NCI-H2196 treated with DMSO at 0.1 percent for 48 hours (cell line): ENCODE measurements around the gene B4GALT3.

ENCODE experiments used
- DNase-seq: peaks from one replicate; lab custom pipeline; 2025; ENCODE audit not compliant: unreplicated experiment; lab: John Stamatoyannopoulos, UW

B4GALT3 gene

DNA sequence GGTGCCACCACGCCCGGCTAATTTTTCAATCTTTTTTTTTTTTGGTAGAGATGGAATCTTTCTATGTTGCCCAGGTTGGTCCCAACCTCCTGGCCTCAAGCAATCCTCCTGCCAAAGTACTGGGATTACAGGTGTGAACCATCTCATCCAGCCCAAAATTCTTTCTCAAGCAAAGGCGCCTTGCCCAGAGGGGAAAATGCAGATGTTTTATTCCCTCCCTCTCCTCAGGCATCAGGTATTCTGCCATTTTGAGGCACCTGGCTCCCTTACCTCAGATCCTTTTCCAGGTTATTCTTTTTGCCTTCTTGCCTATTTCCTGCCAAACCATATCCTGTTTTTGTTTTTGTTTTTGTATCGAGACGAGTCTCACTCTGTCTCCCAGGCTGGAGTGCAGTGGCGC lies 11.1 kb upstream of the B4GALT3 start:
- DNase-seq = no peak

DNA sequence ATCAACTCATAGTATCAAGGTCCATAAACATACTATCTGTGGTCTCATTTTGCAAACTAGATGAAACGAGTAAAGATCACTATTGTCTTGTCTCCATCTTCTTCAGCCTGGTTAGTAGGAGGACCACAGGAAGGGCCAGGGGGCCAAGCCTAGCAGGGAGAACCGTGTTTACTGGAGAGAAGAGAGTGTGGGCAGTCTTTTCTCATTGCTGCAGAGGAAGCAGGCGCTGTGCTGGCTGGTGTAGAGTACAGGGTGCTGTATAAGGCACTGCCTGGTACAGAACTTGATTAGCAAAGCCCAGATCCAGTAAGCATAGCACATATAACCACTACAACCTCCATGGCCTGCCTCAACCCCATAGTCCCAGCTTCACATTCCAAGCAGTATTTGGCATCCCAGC lies 10.0 kb upstream of the B4GALT3 start:
- DNase-seq = no peak

- DNase-seq = no peak
These were observed 8.5 kb upstream of the B4GALT3 start for GRCh38 chr1:161185732-161186311.

- no peak for DNase-seq
These were observed 8.0 kb upstream of the B4GALT3 start for GRCh38 chr1:161185282-161185682.

DNA sequence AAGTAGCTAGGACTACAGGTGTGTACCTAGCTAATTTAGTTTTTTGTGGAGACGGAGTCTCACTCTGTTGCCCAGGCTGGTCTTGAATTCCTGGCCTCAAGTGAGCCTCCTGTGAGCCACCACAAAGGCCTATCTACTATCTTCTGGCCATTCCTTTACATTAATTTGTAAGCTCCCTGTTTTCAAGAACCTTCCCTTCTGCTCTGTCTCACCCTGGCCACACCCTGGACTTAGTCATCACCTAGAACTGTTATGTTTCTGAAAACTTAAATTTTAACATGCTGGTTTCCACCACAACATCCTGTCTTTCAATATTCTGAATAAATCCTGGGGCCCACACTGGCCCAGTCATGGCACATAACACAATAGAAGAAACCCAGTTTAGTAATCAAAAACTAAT lies 4.9 kb upstream of the B4GALT3 start:
- no peak for DNase-seq

DNA sequence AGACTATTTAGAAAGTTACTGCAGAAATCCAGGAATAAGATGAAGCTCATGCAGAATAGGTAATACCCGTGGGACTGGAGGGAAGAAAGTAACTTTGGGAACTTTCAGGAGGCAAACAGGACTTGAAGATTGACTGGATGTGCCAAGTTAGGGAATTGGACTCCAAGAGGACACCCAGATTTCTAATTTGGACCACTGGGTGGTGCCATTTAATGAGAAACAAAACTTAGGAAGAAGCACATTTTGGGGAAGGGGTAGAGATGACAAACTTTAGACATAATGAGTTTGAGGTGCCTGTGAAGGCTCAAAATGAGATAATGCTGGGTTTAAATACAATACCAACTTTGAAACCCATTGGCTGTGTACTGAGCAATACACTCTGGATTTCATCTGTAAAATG lies 3.3 kb upstream of the B4GALT3 start:
- DNase-seq = no peak

DNA sequence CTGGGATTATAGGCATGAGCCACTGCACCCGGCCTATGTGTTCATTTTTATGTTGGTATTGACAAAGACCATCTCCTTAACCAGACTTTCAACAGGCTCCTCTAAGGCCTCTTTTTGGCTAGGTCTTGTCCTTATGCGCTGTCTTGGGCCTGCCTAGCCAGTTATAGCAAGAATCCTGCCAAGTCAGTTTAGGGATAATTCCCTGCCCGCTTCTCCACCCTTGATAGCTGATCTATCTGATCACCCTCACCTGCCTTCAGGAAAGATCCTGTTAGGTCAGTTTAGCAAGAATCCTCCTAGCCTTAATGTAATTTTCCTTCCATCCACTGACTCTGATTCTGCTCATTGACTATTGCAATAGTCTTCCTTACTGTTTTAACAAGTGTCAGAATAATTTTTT lies 2.4 kb upstream of the B4GALT3 start:
- no peak for DNase-seq

- no peak for DNase-seq
These were observed 583 bp upstream of the B4GALT3 start for GRCh38 chr1:161177936-161178244.

DNA sequence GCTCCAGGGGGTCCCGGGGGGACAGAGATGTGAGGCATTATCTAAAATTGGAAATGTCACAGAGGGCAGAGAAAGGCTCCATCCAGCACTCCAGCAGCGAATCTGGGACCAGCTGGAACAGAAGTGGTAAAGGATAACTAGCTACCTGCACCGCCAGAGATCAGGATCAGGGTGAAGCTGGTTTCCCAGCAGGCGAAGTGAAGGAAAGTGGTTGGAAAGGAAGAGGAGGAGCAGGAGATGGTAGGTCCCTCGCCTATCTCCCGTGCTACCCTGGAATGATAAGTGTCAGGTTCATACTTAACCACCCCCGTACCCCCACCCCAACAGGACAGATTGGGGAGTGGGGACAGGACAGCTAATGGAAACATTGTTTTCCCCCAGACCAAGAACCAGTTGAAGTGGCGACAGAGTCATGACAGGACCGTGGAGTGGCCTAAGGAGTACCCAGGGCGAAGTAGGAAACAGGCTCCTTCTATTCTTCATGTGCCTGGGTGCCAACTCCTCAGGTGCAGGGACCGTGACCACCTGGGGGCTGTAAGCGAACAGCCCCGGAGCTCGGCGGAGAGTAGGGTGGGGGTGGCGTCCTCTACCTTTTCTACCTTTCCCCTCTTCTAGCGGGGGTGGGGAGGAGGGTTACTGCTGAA lies 717 bp downstream of the B4GALT3 start:
- DNase-seq = no peak

DNA sequence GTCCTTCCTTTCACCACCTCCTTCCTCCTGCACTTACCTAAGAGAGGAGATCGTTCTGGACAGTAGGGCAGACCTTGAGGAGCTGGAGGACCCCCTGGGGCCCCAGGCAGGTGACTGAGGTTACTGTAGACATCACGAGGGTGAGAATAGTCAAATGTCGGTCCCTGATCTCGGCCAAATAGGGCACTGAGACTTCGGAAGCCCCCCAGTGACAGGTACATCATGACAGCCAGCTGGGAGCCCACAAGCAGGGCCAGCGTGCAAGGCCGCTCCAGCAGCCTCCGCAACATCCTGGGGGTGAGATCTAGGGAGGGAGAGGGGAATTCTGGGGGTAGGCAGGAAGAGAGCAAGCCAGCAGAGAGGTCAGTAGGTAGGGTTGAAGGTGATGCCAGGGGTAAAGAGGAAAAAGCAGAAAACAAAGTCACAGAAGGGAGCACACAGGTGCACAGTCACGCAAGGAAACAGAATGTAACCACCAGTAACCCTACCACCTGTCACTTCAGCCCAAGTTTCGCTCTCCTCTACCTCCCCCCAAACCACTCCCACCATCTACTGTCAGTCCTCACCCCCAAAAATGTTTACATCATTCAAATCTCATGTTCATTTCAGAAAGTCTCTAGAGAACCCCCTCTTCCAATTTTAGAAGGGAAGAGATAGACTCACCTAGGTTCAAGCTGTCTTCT lies 1.4 kb downstream of the B4GALT3 start:
- DNase-seq = no peak

GRCh38 chr1:161174911-161175310 lies 2.4 kb downstream of the B4GALT3 start:
- no peak for DNase-seq

DNA sequence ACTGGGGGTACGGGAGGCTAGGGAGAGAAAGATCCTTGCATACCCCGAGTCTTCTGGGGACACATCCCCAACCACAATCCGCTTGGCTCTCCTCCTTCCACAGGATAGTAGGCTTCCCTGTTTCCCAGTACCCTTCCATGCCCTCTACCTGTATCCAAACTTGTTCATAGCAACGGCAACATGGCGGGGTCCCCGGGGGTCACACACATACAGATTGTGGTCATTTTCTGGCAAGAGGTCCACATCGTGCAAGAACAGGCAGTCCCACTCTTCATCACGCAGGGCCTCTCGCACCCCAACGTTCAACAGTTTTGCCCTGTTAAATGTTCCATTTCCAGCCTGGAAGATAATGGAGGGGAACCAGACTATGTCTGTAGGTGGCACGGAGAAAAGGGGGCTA lies 3.6 kb downstream of the B4GALT3 start:
- DNase-seq = no peak

DNA sequence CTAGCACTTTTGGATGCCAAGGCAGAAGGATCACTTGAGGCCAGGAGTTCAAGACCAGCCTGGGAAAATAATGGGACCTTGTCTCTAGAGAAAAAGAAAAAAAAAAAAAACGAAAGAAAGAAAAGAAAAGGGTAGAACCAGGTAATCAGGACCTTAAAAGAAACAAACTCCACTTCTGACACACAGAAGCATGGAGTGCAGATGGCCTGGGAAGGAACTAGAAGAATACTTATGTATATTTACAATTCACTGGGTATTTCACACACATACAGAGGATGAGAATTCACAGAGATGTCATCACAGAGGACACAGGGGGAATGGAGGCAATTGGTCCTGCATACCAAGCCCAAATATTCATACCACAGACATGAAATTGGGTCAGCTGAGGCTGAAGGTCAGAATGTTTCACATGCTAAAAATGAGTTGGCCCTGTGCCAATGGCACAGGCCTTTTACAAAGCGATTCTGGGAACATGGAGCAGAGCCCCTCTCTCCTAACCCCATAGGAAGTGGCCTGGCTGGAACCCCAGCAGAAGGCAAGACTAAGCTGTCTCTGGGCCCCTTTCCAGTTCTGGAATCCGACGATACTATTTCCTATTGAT lies 4.4 kb downstream of the B4GALT3 start:
- no peak for DNase-seq

- no peak for DNase-seq
These were observed 5.0 kb downstream of the B4GALT3 start for GRCh38 chr1:161172349-161172748.

GRCh38 chr1:161171696-161172095 lies 5.6 kb downstream of the B4GALT3 start:
- DNase-seq = no peak

DNA sequence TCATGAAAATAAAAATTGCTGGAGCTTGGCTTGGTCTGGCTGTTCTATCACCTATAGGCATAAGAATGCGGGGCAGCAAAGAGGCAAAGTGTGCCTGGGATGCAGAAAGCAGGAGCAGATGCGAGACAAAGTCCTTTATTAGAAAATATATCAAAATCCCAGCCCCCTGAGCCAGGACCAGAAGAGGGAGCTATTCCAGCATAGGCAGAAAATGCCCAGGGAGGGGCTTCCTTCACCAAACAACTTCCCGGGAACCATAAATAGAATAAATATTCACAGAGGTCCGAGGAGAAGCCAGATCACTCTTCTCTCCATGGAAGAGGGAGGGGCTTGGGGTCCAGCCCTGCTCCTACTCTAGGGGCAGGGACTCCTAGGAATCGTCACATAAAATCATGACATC lies 6.1 kb downstream of the B4GALT3 start:
- DNase-seq = no peak

DNA sequence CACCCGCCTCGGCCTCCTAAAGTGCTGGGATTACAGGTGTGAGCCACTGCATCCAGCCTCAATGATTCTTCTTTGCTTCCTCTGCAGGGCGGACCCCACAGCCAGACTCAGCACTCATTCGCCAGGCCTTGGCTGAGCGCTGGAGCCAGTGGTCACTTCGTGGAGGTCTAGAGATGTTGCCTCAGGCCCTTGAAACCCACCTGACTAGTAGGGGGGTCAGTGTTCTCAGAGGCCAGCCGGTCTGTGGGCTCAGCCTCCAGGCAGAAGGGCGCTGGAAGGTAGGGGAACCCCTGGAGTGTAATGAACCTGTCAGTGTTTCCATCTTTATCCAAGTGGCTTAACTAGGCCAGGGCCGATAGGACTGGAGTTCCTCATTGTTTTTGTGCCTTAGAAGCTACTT lies 8.4 kb downstream of the B4GALT3 start:
- DNase-seq = no peak

DNA sequence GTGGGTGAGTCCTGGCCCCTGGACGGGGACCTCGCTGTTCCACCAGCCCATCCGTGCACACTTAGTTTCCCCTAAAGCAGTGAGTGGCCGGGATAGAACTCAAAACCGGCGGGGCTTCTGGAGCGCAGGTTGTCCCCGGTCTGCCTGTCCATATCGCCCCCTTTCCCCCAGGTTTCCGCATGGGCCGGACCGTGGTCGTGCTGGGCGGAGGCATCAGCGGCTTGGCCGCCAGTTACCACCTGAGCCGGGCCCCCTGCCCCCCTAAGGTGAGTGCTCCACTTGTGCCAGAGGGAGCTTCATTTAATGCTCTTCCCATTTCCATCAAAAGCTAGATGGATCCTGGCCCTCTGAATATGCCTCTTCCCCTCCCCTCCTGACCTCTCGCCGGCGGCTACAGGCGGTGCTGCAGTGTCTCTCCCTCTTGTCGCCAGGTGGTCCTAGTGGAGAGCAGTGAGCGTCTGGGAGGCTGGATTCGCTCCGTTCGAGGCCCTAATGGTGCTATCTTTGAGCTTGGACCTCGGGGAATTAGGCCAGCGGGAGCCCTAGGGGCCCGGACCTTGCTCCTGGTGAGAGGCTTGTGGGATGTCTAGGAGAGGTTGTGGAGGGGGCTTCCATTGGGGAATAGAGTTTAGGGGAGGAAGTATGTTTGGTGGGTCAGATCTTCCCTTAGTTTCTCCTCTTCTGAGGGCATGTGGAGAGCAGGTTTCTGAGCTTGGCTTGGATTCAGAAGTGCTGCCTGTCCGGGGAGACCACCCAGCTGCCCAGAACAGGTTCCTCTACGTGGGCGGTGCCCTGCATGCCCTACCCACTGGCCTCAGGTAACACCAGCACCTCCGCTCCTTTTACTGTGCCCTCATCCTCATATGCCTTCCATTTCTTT lies 10.4 kb downstream of the B4GALT3 start:
- DNase-seq = no peak

DNA sequence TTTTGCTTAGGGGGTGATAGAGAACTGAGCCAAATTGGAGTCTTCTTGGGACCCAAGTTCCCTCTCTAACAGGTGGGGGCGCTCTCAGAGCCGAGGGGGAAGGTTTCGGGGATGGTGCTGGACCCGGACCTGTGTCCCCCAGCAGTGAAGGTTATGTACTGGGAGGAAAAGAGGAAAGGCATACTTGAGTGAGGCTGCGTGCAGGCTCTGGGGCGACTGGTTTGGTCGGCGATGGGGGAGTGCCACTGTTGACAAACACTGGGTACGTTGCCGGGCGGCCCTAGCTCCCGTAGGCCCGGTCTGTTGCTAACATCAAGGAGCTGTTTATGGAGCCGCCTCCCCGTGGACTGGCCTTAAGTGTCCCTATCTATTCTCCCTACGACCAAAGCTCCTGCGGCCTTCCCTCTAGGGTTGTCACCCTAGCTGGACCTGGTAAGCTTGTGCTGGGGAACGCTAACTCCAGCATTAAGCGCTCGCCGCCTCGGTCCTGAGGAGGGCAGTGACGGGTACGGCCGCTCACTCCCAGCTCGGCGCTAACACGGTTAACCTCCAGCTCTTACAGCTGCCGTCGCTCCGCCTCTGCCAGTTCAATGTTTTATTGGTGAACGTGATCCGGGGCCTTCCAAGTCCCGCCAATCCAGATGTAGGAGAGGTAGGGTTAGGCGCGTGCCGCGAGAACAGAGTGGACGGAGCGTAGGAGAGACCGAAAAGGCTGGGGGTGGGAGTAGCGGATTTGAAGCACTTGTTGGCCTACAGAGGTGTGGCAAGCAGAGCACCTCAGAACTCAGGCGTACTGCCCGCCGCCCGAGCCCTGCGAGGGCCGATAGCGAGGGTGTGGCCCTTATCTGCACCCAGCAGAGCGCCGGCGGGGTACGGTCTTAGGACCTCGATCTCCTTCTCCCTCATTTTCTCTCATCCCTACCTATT lies 11.3 kb downstream of the B4GALT3 start, which contains the start of gene PPOX:
TSS of gene PPOX (plus strand) at position 685 of the 927 bp plus-strand sequence. CDS start 422 bp downstream, outside the sequence.
- peak; percentile 96 for DNase-seq

- DNase-seq = no peak
These were observed 12.3 kb downstream of the B4GALT3 start for GRCh38 chr1:161164901-161165610.
